GM12878 (cell line): ENCODE measurements around the gene HMGCLL1.

Source experiments
- CTCF ChIP-seq, 3 experiments: IDR thresholded peaks in 2 of 3; conservative IDR thresholded peaks in 1 of 3; 2 replicates each; pipeline ENCODE4 v1.5.1; 2011; ENCODE audit warnings: low read depth in 3 of 3, low read length in 3 of 3, mild to moderate bottlenecking in 3 of 3, control low read depth in 2 of 3, moderate library complexity in 2 of 3, inconsistent platforms in 1 of 3, mixed read lengths in 1 of 3; ENCODE audit not compliant: control insufficient read depth in 2 of 3, insufficient read depth in 1 of 3; ENCODE audit errors: extremely low read depth in 1 of 3
- EZH2 ChIP-seq: IDR thresholded peaks from 2 replicates; pipeline ENCODE4 v1.6.1; 2012; ENCODE audit warnings: low read depth, mild to moderate bottlenecking, control low read depth, inconsistent platforms, low read length, borderline replicate concordance; ENCODE audit not compliant: control insufficient read depth
- FOS ChIP-seq: IDR thresholded peaks from 3 replicates; pipeline ENCODE4 v1.6.1; 2011; ENCODE audit warnings: borderline replicate concordance; ENCODE audit not compliant: insufficient read length; ENCODE audit errors: extremely low read depth
- POLR2AphosphoS5 ChIP-seq: IDR thresholded peaks from 2 replicates; pipeline ENCODE4 v1.6.1; 2011; ENCODE audit warnings: mild to moderate bottlenecking, low read length, inconsistent platforms
- TAF1 ChIP-seq: IDR thresholded peaks from 2 replicates; pipeline ENCODE4 v1.6.1; 2011; ENCODE audit warnings: mild to moderate bottlenecking, low read depth, low read length, borderline replicate concordance
- USF2 ChIP-seq: IDR thresholded peaks from 2 replicates; pipeline ENCODE4 v1.6.1; 2011; ENCODE audit warnings: low read depth, low read length, improper control_type of control experiment, borderline replicate concordance
- ZNF24 ChIP-seq: fragments of 450-650 bp; IDR thresholded peaks from 2 replicates; pipeline ENCODE4 v1.6.1; 2017; ENCODE audit warnings: antibody characterized with exemption, mild to moderate bottlenecking
- TF ChIP-seq, protein P1 (sequence below): IDR thresholded peaks from 2 replicates; pipeline ENCODE4 v1.6.1; 2012; ENCODE audit warnings: low read length, inconsistent platforms

DNA sequence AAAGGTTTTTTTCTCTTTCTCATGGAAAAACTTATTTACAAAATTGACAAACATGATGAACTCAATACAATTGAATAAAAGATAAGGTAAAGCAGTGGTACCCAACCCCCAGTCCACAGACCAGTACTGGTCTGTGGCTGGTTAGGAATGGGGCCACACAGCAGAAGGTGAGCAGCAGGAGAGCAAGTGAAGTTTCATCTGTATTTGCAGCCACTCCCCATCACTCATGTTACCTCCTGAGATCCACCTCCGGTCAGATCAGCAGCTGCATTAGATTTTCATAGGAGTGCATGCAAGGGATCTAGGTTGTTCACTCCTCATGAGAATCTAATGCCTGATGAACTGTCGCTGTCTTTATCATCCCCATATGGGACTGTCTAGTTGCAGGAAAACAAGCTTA is 47.5 kb downstream of the HMGCLL1 start:
- no peak for TF ChIP-seq FOS
- TF ChIP-seq USF2, result no peak
- TF ChIP-seq CTCF (IDR thresholded peaks at IDR 0.05 in 2 of 3, conservative IDR thresholded peaks at IDR 0.05 in 1 of 3; ENCODE audit: control insufficient read depth in 2 of 3, extremely low read depth in 1 of 3, insufficient read depth in 1 of 3, low read depth in 3 of 3, low read length in 3 of 3), result no peak
- TF ChIP-seq ZNF24, result no peak
- TF ChIP-seq POLR2AphosphoS5, result no peak
- no peak for TF ChIP-seq TAF1
- TF ChIP-seq, protein P1, sequence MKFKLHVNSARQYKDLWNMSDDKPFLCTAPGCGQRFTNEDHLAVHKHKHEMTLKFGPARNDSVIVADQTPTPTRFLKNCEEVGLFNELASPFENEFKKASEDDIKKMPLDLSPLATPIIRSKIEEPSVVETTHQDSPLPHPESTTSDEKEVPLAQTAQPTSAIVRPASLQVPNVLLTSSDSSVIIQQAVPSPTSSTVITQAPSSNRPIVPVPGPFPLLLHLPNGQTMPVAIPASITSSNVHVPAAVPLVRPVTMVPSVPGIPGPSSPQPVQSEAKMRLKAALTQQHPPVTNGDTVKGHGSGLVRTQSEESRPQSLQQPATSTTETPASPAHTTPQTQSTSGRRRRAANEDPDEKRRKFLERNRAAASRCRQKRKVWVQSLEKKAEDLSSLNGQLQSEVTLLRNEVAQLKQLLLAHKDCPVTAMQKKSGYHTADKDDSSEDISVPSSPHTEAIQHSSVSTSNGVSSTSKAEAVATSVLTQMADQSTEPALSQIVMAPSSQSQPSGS, result no peak
- no peak for TF ChIP-seq EZH2
